GM21360 (cell line): ENCODE measurements around the gene NHLH1.

Experiments
- ATAC-seq: cut with Tn5 transposase; IDR thresholded peaks from one replicate; pipeline ENCODE4 v1.9.1; 2021; ENCODE audit warnings: mild to moderate bottlenecking, moderate library complexity; ENCODE audit not compliant: unreplicated experiment

NHLH1 gene

GRCh38 chr1:160358073-160358472 is 8.8 kb upstream of the NHLH1 start:
- ATAC-seq = no peak

GRCh38 chr1:160359559-160360226 is 7.2 kb upstream of the NHLH1 start:
- ATAC-seq = no peak

- no peak for ATAC-seq
Measured at GRCh38 chr1:160360227-160360695, 6.6 kb upstream of the NHLH1 start.

GRCh38 chr1:160361199-160361598 is 5.7 kb upstream of the NHLH1 start:
- ATAC-seq = no peak

- no peak for ATAC-seq
Measured at GRCh38 chr1:160361814-160362167, 5.1 kb upstream of the NHLH1 start.

GRCh38 chr1:160362168-160362957 is 4.5 kb upstream of the NHLH1 start:
- no peak for ATAC-seq

- ATAC-seq = no peak
Measured at GRCh38 chr1:160363010-160363409, 3.9 kb upstream of the NHLH1 start.

GRCh38 chr1:160363951-160364735 is 2.7 kb upstream of the NHLH1 start:
- ATAC-seq = no peak

GRCh38 chr1:160365325-160365724 is 1.5 kb upstream of the NHLH1 start:
- ATAC-seq = no peak

- no peak for ATAC-seq
Measured at GRCh38 chr1:160367516-160367900, 637 bp downstream of the NHLH1 start.

GRCh38 chr1:160367934-160368923 is 1.4 kb downstream of the NHLH1 start:
- ATAC-seq = no peak

GRCh38 chr1:160369087-160369486 is 2.2 kb downstream of the NHLH1 start:
- ATAC-seq = no peak

- no peak for ATAC-seq
Measured at GRCh38 chr1:160370561-160371345, 3.9 kb downstream of the NHLH1 start.

- no peak for ATAC-seq
Measured at GRCh38 chr1:160371346-160371631, 4.4 kb downstream of the NHLH1 start.

- no peak for ATAC-seq
Measured at GRCh38 chr1:160371756-160372155, 4.9 kb downstream of the NHLH1 start.

GRCh38 chr1:160373696-160374095 is 6.8 kb downstream of the NHLH1 start:
- no peak for ATAC-seq

- no peak for ATAC-seq
Measured at GRCh38 chr1:160374306-160375110, 7.6 kb downstream of the NHLH1 start.

GRCh38 chr1:160375788-160376524 is 9.1 kb downstream of the NHLH1 start:
- ATAC-seq = no peak
